ENCODE measurements around the gene GPR132.

GRCh38 chr14:105107351-105107750, 42.1 kb upstream of the GPR132 start:
- TF ChIP-seq CTCF (IDR thresholded peaks at IDR 0.05; ENCODE audit: low read length): no peak
- no peak for TF ChIP-seq EZH2 (optimal IDR thresholded peaks at IDR 0.05; ENCODE audit: low read depth, low read length)
- TF ChIP-seq EZH2phosphoT487 (IDR thresholded peaks at IDR 0.05; ENCODE audit: low read length): no peak
